Left lung (tissue), 10 donors: Measurements from ENCODE around the gene TRIM65. TPM values are rescaled to one million over a fixed set of nuclear protein-coding genes. Genes with fewer than 3 reads are reported as not detected.

Experiments used
- ATAC-seq: fragments of 200-7000 bp; cut with Tn5 transposase; one replicate; pipeline ENCODE4 v1.9.1; 2020; ENCODE audit warnings: moderate library complexity
- DNase-seq, 4 donors: peaks; one replicate each; pipeline ENCODE4 v3.0.0-alpha.2; 2013 to 2020
- H3K27ac ChIP-seq, 2 donors: fragments of 200-600 bp; sonication (generic) in 1 of 2; one replicate each; pipeline versions ENCODE4 v1.5.0 to v1.8.0; 2020 to 2021
- H3K27me3 ChIP-seq, 2 donors: fragments of 200-600 bp; sonication (generic) in 1 of 2; one replicate each; pipeline versions ENCODE4 v1.5.0 to v1.8.0; 2020 to 2021
- H3K36me3 ChIP-seq, 2 donors: fragments of 200-600 bp; sonication (generic) in 1 of 2; one replicate each; pipeline versions ENCODE4 v1.5.0 to v1.8.0; 2020 to 2021
- H3K4me1 ChIP-seq, 2 donors: fragments of 200-600 bp; one replicate each; pipeline ENCODE4 v1.8.0; 2021
- H3K4me3 ChIP-seq, 2 donors: fragments of 200-600 bp; sonication (generic) in 1 of 2; one replicate each; pipeline versions ENCODE4 v1.5.0 to v1.8.0; 2020 to 2021; ENCODE audit warnings: mild to moderate bottlenecking in 1 of 2
- H3K9me3 ChIP-seq, 2 donors: fragments of 200-600 bp; sonication (generic) in 1 of 2; one replicate each; pipeline versions ENCODE4 v1.5.0 to v1.8.0; 2020 to 2021
- intact Hi-C, 2 donors: fragments of 100-400 bp; cut with DNase I; formaldehyde crosslinking; loops; one replicate each; pipeline versions ENCODE4 v1.11.2 to v1.14.2; 2022
- polyA plus RNA-seq, 6 donors: library from polyadenylated mRNA; unstranded; fragments of 120-200 nt; gene quantifications; one replicate each; pipeline ENCODE4 v1.2.1, GENCODE V29; 2013; ENCODE audit not compliant: insufficient read length in 6 of 6
- total RNA-seq, 2 donors: library from RNA; stranded (reverse); fragmentation: NEBNext Ultra II Directional; extraction: Animal tissue kit (Norgen Biotek cat#: 25700); gene quantifications; one replicate each; pipeline ENCODE4 v1.2.1, GENCODE V29; 2021
- TF ChIP-seq, protein P1 (sequence below), 2 donors: fragments of 200-600 bp; sonication (generic) in 1 of 2; IDR thresholded peaks; one replicate each; pipeline versions ENCODE4 v1.5.0 to v1.8.0; 2021; ENCODE audit warnings: antibody characterized with exemption in 2 of 2
- donor health status: DM: no; HTN: yes; CAD: no.
- donor health status: DM: no; HTN: no; CAD: no.

Gene TRIM65
- total and polyA plus RNA-seq, 8 donors = 15.8 to 35.1 (median 20.0) TPM

DNA sequence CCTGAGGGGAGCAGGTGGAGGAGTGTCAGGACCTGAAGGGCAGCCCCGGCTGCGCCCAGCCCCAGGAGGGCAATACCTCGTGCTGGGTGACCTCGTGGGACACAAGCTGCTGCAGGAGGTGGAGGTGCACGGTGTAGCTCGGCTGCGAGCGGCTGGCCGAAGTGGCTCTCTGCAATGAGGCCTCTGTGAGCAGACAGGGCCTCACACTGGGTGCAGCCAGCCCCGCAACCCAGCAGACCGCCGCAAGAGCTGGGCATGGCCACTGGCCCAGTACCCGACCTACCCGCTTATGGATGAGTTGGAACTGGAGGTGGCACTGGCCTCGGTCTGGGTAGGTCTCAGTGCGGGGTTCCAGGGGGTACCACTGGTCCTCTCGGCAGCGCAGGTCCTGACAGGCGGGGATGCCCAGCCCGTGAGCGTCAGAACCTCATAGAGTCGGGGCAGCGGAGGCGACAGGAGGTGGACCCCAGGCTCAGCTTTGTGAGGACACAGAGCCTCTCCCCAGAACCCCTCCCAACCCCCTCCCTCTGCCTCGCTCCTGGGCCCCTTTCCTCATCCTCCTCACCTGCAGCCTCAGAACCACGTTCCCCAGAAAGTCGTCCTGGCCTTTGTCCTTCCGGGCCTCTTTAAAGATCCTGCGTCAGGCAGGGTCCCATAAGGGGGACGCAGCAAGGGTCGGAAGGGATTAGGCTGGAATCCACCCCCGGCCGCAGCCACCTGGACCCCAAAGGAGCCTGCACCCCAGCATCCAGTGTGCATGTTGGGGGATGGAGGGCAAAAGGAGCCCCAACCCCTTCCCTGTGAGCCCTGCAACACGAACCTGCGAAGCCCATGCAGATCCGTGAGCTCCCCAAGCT is 56.6 kb downstream of the TRIM65 start:
- Histone ChIP-seq H3K4me1 (peaks cover 9 to 36% of the 10 kb centered on the region in 2 donors), H3K9me3 (no peaks in the 10 kb centered on the region), H3K27ac (no peak overlapping the region), H3K36me3 (peaks cover 0 to 70% of the 10 kb centered on the region in 2 donors), H3K27me3 (no peaks in the 10 kb centered on the region), H3K4me3 (no peak overlapping the region)
- no peak for ATAC-seq
- TF ChIP-seq, protein P1, sequence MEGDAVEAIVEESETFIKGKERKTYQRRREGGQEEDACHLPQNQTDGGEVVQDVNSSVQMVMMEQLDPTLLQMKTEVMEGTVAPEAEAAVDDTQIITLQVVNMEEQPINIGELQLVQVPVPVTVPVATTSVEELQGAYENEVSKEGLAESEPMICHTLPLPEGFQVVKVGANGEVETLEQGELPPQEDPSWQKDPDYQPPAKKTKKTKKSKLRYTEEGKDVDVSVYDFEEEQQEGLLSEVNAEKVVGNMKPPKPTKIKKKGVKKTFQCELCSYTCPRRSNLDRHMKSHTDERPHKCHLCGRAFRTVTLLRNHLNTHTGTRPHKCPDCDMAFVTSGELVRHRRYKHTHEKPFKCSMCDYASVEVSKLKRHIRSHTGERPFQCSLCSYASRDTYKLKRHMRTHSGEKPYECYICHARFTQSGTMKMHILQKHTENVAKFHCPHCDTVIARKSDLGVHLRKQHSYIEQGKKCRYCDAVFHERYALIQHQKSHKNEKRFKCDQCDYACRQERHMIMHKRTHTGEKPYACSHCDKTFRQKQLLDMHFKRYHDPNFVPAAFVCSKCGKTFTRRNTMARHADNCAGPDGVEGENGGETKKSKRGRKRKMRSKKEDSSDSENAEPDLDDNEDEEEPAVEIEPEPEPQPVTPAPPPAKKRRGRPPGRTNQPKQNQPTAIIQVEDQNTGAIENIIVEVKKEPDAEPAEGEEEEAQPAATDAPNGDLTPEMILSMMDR (IDR thresholded peaks at IDR 0.05) = no peak
- intact Hi-C loops = no loop called here
- peak in 1 of 4 donors; percentile 71 for DNase-seq

Other genes starting within 250 kb of the TRIM65 start
- 10 to 100 TPM; 28.5 to 35.5 TPM for gene RECQL5, start 229.8 kb downstream of the TRIM65 start, total RNA-seq
- gene RECQL5, start 229.8 kb downstream of the TRIM65 start, polyA plus RNA-seq = 10 to 100 TPM; 28.9 to 43.0 (median 35.8) TPM
- gene SAP30BP, start 229.6 kb downstream of the TRIM65 start, total RNA-seq = 10 to 100 TPM; 58.9 to 80.8 TPM
- gene SAP30BP, start 229.6 kb downstream of the TRIM65 start, polyA plus RNA-seq = 100 to 1,000 TPM in 5 of 6 donors, 10 to 100 TPM in 1; 97.7 to 111 (median 102) TPM
- gene ITGB4, start 175.5 kb downstream of the TRIM65 start, total RNA-seq = 10 to 100 TPM; 44.1 to 54.8 TPM
- 10 to 100 TPM in 1 of 6 donors, 1 to 10 TPM in 5; 4.6 to 12.2 (median 8.9) TPM for gene ITGB4, start 175.5 kb downstream of the TRIM65 start, polyA plus RNA-seq
- 10 to 100 TPM; 38.1 to 39.6 TPM for gene GALK1, start 131.8 kb downstream of the TRIM65 start, total RNA-seq
- 10 to 100 TPM; 10.3 to 19.2 (median 15.0) TPM for gene GALK1, start 131.8 kb downstream of the TRIM65 start, polyA plus RNA-seq
- 10 to 100 TPM; 19.8 to 24.6 TPM for gene UNK, start 112.1 kb downstream of the TRIM65 start, total RNA-seq
- gene UNK, start 112.1 kb downstream of the TRIM65 start, polyA plus RNA-seq = 10 to 100 TPM; 48.4 to 54.6 (median 50.6) TPM
- 10 to 100 TPM; 60.5 to 91.4 TPM for gene UNC13D, start 52.5 kb downstream of the TRIM65 start, total RNA-seq
- 10 to 100 TPM; 24.9 to 49.5 (median 36.6) TPM for gene UNC13D, start 52.5 kb downstream of the TRIM65 start, polyA plus RNA-seq
- gene WBP2, start 41.6 kb downstream of the TRIM65 start, total RNA-seq = 100 to 1,000 TPM; 119 to 132 TPM
- 10 to 100 TPM; 64.1 to 78.0 (median 73.6) TPM for gene WBP2, start 41.6 kb downstream of the TRIM65 start, polyA plus RNA-seq
- gene TRIM47, start 18.4 kb downstream of the TRIM65 start, total RNA-seq = 10 to 100 TPM; 43.0 to 63.8 TPM
- gene TRIM47, start 18.4 kb downstream of the TRIM65 start, polyA plus RNA-seq = 10 to 100 TPM; 13.4 to 26.9 (median 20.3) TPM
- 10 to 100 TPM; 80.5 to 81.8 TPM for gene MRPL38, start 7.9 kb upstream of the TRIM65 start, total RNA-seq
- 10 to 100 TPM; 61.1 to 86.4 (median 71.7) TPM for gene MRPL38, start 7.9 kb upstream of the TRIM65 start, polyA plus RNA-seq
- gene FBF1, start 44.1 kb upstream of the TRIM65 start, total RNA-seq = 10 to 100 TPM; 12.1 to 13.1 TPM
- gene FBF1, start 44.1 kb upstream of the TRIM65 start, polyA plus RNA-seq = 10 to 100 TPM in 1 of 6 donors, 1 to 10 TPM in 5; 7.3 to 11.4 (median 8.7) TPM
- 10 to 100 TPM; 81.0 TPM for gene ACOX1, start 82.2 kb upstream of the TRIM65 start, total RNA-seq
- 10 to 100 TPM; 25.6 to 34.5 (median 29.4) TPM for gene ACOX1, start 82.2 kb upstream of the TRIM65 start, polyA plus RNA-seq
- gene TEN1, start 82.3 kb upstream of the TRIM65 start, total RNA-seq = 10 to 100 TPM; 19.3 to 20.7 TPM
- 10 to 100 TPM; 24.5 to 32.2 (median 29.7) TPM for gene TEN1, start 82.3 kb upstream of the TRIM65 start, polyA plus RNA-seq
- gene CDK3, start 103.9 kb upstream of the TRIM65 start, total RNA-seq = 1 to 10 TPM; 5.4 to 6.1 TPM
- 10 to 100 TPM; 14.1 to 23.3 (median 21.0) TPM for gene CDK3, start 103.9 kb upstream of the TRIM65 start, polyA plus RNA-seq
- gene EVPL, start 130.4 kb upstream of the TRIM65 start, total RNA-seq = 10 to 100 TPM; 29.1 to 44.8 TPM
- 10 to 100 TPM; 23.3 to 53.1 (median 43.9) TPM for gene EVPL, start 130.4 kb upstream of the TRIM65 start, polyA plus RNA-seq
- 10 to 100 TPM; 61.0 to 72.3 TPM for gene SRP68, start 175.6 kb upstream of the TRIM65 start, total RNA-seq
- gene SRP68, start 175.6 kb upstream of the TRIM65 start, polyA plus RNA-seq = 100 to 1,000 TPM in 2 of 6 donors, 10 to 100 TPM in 4; 95.0 to 104 (median 98.6) TPM
- gene GALR2, start 177.8 kb upstream of the TRIM65 start, total RNA-seq = under 1 TPM in 1 of 2 donors, not detected in 1; 0.23 TPM
- under 1 TPM in 2 of 6 donors, not detected in 4; 0.12 to 0.21 TPM for gene GALR2, start 177.8 kb upstream of the TRIM65 start, polyA plus RNA-seq
- gene ZACN, start 182.2 kb upstream of the TRIM65 start, total RNA-seq = under 1 TPM in 1 of 2 donors, not detected in 1; 0.12 TPM
- gene ZACN, start 182.2 kb upstream of the TRIM65 start, polyA plus RNA-seq = 10 to 100 TPM; 16.4 to 27.5 (median 18.0) TPM
- 100 to 1,000 TPM; 114 to 123 TPM for gene EXOC7, start 206.8 kb upstream of the TRIM65 start, total RNA-seq
- 100 to 1,000 TPM; 147 to 178 (median 164) TPM for gene EXOC7, start 206.8 kb upstream of the TRIM65 start, polyA plus RNA-seq
- 10 to 100 TPM in 1 of 2 donors, 1 to 10 TPM in 1; 7.7 to 15.9 TPM for gene FOXJ1, start 244.3 kb upstream of the TRIM65 start, total RNA-seq
- 10 to 100 TPM; 13.9 to 30.4 (median 20.9) TPM for gene FOXJ1, start 244.3 kb upstream of the TRIM65 start, polyA plus RNA-seq